GM12878 (cell line): ENCODE results near the gene LRRC52. TPM values are rescaled to one million over a fixed set of nuclear protein-coding genes. Genes with fewer than 3 reads are reported as not detected.

Experiments used
- ATAC-seq: fragments of 200-7000 bp; cut with Tn5 transposase; 3 replicates; pipeline ENCODE4 v1.9.1; 2020; ENCODE audit warnings: mild to moderate bottlenecking, moderate library complexity
- BruUV-seq: library from RNA; stranded (reverse); fragments of 400-500 nt; replicated peaks from 2 replicates; lab custom pipeline; 2021; lab: Mats Ljungman, UMichigan
- CTCF ChIA-PET: fragments of 300-600 bp; sonication (Branson Sonifier 250); formaldehyde crosslinking; extraction: SDS; loops from one replicate; lab custom pipeline; 2021; ENCODE audit warnings: inconsistent platforms; lab: Yijun Ruan, JAX
- POLR2A ChIA-PET: fragments of 350-600 bp; formaldehyde crosslinking; extraction: SDS; loops from one replicate; lab custom pipeline; 2021; ENCODE audit warnings: inconsistent platforms; lab: Charles Lee
- RAD21 ChIA-PET: fragments of 300-600 bp; sonication (Branson Sonifier 250); formaldehyde crosslinking; loops from one replicate; lab custom pipeline; 2023; ENCODE audit warnings: antibody characterized with exemption; ENCODE audit not compliant: unreplicated experiment; lab: Charles Lee
- SMC1A ChIA-PET: fragments of 300-600 bp; sonication (Branson Sonifier 250); formaldehyde crosslinking; loops from one replicate; lab custom pipeline; 2023; ENCODE audit not compliant: unreplicated experiment, uncharacterized antibody; lab: Charles Lee
- DNase-seq: peaks from one replicate; pipeline ENCODE4 v3.0.0-alpha.2; 2011; ENCODE audit warnings: low read depth, low spot score
- FAIRE-seq: peaks from 3 replicates; lab custom pipeline; 2011; peaks lifted over from hg19 to GRCh38; lab: Jason Lieb, UNC
- H2AFZ ChIP-seq: 2 replicates; pipeline ENCODE4 v1.6.0; 2011; ENCODE audit warnings: low read depth, low read length, control low read depth; ENCODE audit not compliant: control insufficient read depth
- H3K27ac ChIP-seq: 2 replicates; pipeline ENCODE4 v1.5.1; 2011; ENCODE audit warnings: control low read depth; ENCODE audit not compliant: control insufficient read depth, insufficient read depth
- H3K27me3 ChIP-seq, 2 experiments: replicated peaks in 1 of 2; 2 replicates each; pipeline versions ENCODE4 v1.6.0 to v1.6.1; 2011; ENCODE audit warnings: low read length in 1 of 2; ENCODE audit not compliant: control insufficient read depth in 2 of 2, insufficient read depth in 2 of 2
- H3K36me3 ChIP-seq, 2 experiments: 2 replicates each; pipeline ENCODE4 v1.5.1; 2011; ENCODE audit warnings: low read length in 1 of 2; ENCODE audit not compliant: control insufficient read depth in 2 of 2, insufficient read depth in 2 of 2
- H3K4me1 ChIP-seq: 2 replicates; pipeline ENCODE4 v1.6.1; 2011; ENCODE audit warnings: mild to moderate bottlenecking, low read length, moderate library complexity, mixed read lengths; ENCODE audit not compliant: control insufficient read depth, insufficient read depth
- H3K4me2 ChIP-seq: 2 replicates; pipeline ENCODE4 v1.6.0; 2011; ENCODE audit warnings: control low read depth; ENCODE audit not compliant: control insufficient read depth, insufficient read depth
- H3K4me3 ChIP-seq: fragments of 200-600 bp; sonication (generic); 2 replicates; pipeline ENCODE4 v1.5.1; 2016
- H3K79me2 ChIP-seq: 2 replicates; pipeline ENCODE4 v1.6.0; 2011; ENCODE audit warnings: low read length; ENCODE audit not compliant: control insufficient read depth, insufficient read depth
- H3K9ac ChIP-seq: 2 replicates; pipeline ENCODE4 v1.8.0; 2011; ENCODE audit warnings: low read length, control low read depth, mixed read lengths; ENCODE audit not compliant: control insufficient read depth, insufficient read depth
- H3K9me3 ChIP-seq: replicated peaks from 3 replicates; pipeline ENCODE4 v1.5.1; 2011; ENCODE audit warnings: mild to moderate bottlenecking, low read length; ENCODE audit not compliant: control insufficient read depth, insufficient read depth
- H4K20me1 ChIP-seq: 2 replicates; pipeline ENCODE4 v1.6.0; 2011; ENCODE audit not compliant: control insufficient read depth, insufficient read depth
- CBFB ChIP-seq: IDR thresholded peaks from 2 replicates; pipeline ENCODE4 v1.6.1; 2016; ENCODE audit warnings: antibody characterized with exemption, low read depth
- CHD2 ChIP-seq: IDR thresholded peaks from 2 replicates; pipeline ENCODE4 v1.6.1; 2011; ENCODE audit warnings: low read depth, low read length, improper control_type of control experiment, borderline replicate concordance
- DPF2 ChIP-seq: fragments of 450-650 bp; IDR thresholded peaks from 2 replicates; pipeline ENCODE4 v1.6.1; 2017; ENCODE audit warnings: mild to moderate bottlenecking
- E2F4 ChIP-seq: IDR thresholded peaks from 2 replicates; pipeline ENCODE4 v1.6.1; 2012; ENCODE audit warnings: low read depth, low read length, improper control_type of control experiment
- HSF1 ChIP-seq: fragments of 150-350 bp; IDR thresholded peaks from 2 replicates; pipeline ENCODE4 v1.6.1; 2014; ENCODE audit warnings: mild to moderate bottlenecking, low read depth, low read length
- IRF4 ChIP-seq: IDR thresholded peaks from 2 replicates; pipeline ENCODE4 v1.6.1; 2011; ENCODE audit warnings: low read depth, low read length
- NBN ChIP-seq: fragments of 450-650 bp; IDR thresholded peaks from 2 replicates; pipeline ENCODE4 v1.6.1; 2016
- POLR2AphosphoS2 ChIP-seq: IDR thresholded peaks from 2 replicates; pipeline ENCODE4 v1.6.1; 2011; ENCODE audit warnings: low read depth, mild to moderate bottlenecking, low read length, improper control_type of control experiment, moderate library complexity
- POLR2AphosphoS5 ChIP-seq: IDR thresholded peaks from 2 replicates; pipeline ENCODE4 v1.6.1; 2011; ENCODE audit warnings: mild to moderate bottlenecking, low read length, inconsistent platforms
- REST ChIP-seq: IDR thresholded peaks from 2 replicates; pipeline ENCODE4 v1.6.1; 2012; ENCODE audit warnings: mild to moderate bottlenecking, low read depth, low read length
- ZNF622 ChIP-seq: fragments of 450-650 bp; IDR thresholded peaks from 2 replicates; pipeline ENCODE4 v1.6.1; 2017; ENCODE audit warnings: mild to moderate bottlenecking, inconsistent platforms
- WGBS: methylation state at CpG from one replicate; pipeline ENCODE4 v1.1.6; 2016; ENCODE audit warnings: low lambda C conversion rate; ENCODE audit not compliant: insufficient replicate concordance, insufficient coverage; ENCODE audit errors: missing lambda C conversion rate; 5-methylcytosine and 5-hydroxymethylcytosine counted together
- in situ Hi-C: fragments of 300-500 bp; cut with MboI; formaldehyde crosslinking; loops from 9 replicates; pipeline ENCODE4 v1.14.3; 2018; ENCODE audit warnings: mixed read lengths
- intact Hi-C: fragments of 100-400 bp; cut with micrococcal nuclease; formaldehyde crosslinking; loops from one replicate; pipeline ENCODE4 v1.14.2; 2022; ENCODE audit not compliant: unreplicated experiment
- polyA plus RNA-seq, 11 experiments: library from polyadenylated mRNA; depleted of rRNA in 4 of 11; unstranded in 6 of 11; stranded (reverse) in 5 of 11; fragments of >200 nt; fragmentation: Nextera tagmentation in 4 of 11; fragmentation: Illumina TruSeq in 1 of 11; extraction: Ambion mirVana in 4 of 11; extraction: Trizol in 1 of 11; gene quantifications; 1 replicate in 1 of 11; 2 replicates in 10 of 11; pipeline versions ENCODE4 v1.2.1 to v1.2.3, GENCODE V29; 2011 to 2016; ENCODE audit warnings: inconsistent platforms in 2 of 11, missing spikeins in 2 of 11, low read depth in 1 of 11
- total RNA-seq, 4 experiments: library from RNA; depleted of rRNA in 3 of 4; stranded (reverse); fragments of >200 nt in 3 of 4; fragmentation: Illumina TruSeq in 1 of 4; extraction: Trizol in 1 of 4; gene quantifications; 2 replicates each; pipeline versions ENCODE4 v1.2.1 to v1.2.3, GENCODE V29; 2013 to 2021
- TF ChIP-seq, protein P1 (sequence below): fragments of 450-650 bp; IDR thresholded peaks from 2 replicates; pipeline ENCODE4 v1.6.1; 2016; ENCODE audit warnings: mild to moderate bottlenecking

LRRC52 gene
- total and polyA plus RNA-seq, 10 of the 15 experiments (the other 5 are each of a cell fraction or from before 2014, with no cell fraction given): not detected

- no peak overlapping the region for H3K27ac ChIP-seq
- SMC1A ChIA-PET: no interaction called here
- WGBS: 22% methylated on average over 7 of the region's 7 CpGs
Observed at GRCh38 chr1:165562571-165562970, 18.8 kb downstream of the LRRC52 start.

GRCh38 chr1:165563551-165563950 is 19.8 kb downstream of the LRRC52 start:
- SMC1A ChIA-PET: interaction anchor here (1.0 kb wide), 1 partner anchor 22 kb away, joined by 3 read pairs; no protein-coding TSS in a partner anchor
- POLR2A ChIA-PET: no interaction called here
- FAIRE-seq (no peak), ATAC-seq (no peak), DNase-seq (no peak)
- CTCF ChIA-PET: no interaction called here
- no peak overlapping the region for H3K9ac ChIP-seq
- no peak overlapping the region for H3K4me2 ChIP-seq
- no peak overlapping the region for H2AFZ ChIP-seq
- intact Hi-C loops (no loop called here), in situ Hi-C loops (no loop called here)
- H3K36me3 ChIP-seq: no peaks in the 10 kb centered on the region
- no TSS peak for BruUV-seq
- H3K4me3 ChIP-seq: no peak overlapping the region
- 38% methylated on average over 15 of the region's 15 CpGs for WGBS
- no peak overlapping the region for H3K27ac ChIP-seq
- no peaks in the 10 kb centered on the region for H3K4me1 ChIP-seq
- H4K20me1 ChIP-seq: no peaks in the 10 kb centered on the region; the same call in 1 of the 2 replicates
- RAD21 ChIA-PET: no interaction called here
- H3K9me3 ChIP-seq: no peaks in the 10 kb centered on the region
- H3K27me3 ChIP-seq: peaks cover 3 to 6% of the 10 kb centered on the region in 2 experiments
- no peaks in the 10 kb centered on the region for H3K79me2 ChIP-seq
- TF ChIP-seq E2F4: no peak
- TF ChIP-seq CHD2: no peak
- TF ChIP-seq CBFB: no peak
- TF ChIP-seq IRF4: no peak
- no peak for TF ChIP-seq POLR2AphosphoS5
- TF ChIP-seq DPF2: no peak
- no peak for TF ChIP-seq HSF1
- no peak for TF ChIP-seq REST
- no peak for TF ChIP-seq POLR2AphosphoS2
- TF ChIP-seq, protein P1, sequence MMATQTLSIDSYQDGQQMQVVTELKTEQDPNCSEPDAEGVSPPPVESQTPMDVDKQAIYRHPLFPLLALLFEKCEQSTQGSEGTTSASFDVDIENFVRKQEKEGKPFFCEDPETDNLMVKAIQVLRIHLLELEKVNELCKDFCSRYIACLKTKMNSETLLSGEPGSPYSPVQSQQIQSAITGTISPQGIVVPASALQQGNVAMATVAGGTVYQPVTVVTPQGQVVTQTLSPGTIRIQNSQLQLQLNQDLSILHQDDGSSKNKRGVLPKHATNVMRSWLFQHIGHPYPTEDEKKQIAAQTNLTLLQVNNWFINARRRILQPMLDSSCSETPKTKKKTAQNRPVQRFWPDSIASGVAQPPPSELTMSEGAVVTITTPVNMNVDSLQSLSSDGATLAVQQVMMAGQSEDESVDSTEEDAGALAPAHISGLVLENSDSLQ: no peak
- no peak for TF ChIP-seq ZNF622

More at GRCh38 chr1:165562571-165562970, 18.8 kb downstream of the LRRC52 start:
- ChIA-PET POLR2A (no interaction called here), CTCF (no interaction called here), RAD21 (no interaction called here)
- BruUV-seq: no TSS peak
- intact Hi-C loops: no loop called here
- Histone ChIP-seq H4K20me1 (no peaks in the 10 kb centered on the region; the same call in 1 of the 2 replicates), H3K4me2 (no peak overlapping the region), H3K4me1 (no peaks in the 10 kb centered on the region), H3K9me3 (no peaks in the 10 kb centered on the region), H3K27me3 (peaks cover 3 to 6% of the 10 kb centered on the region in 2 experiments), H2AFZ (no peak overlapping the region), H3K79me2 (no peaks in the 10 kb centered on the region), H3K4me3 (no peak overlapping the region), H3K36me3 (no peaks in the 10 kb centered on the region), H3K9ac (no peak overlapping the region)
- no peak for TF ChIP-seq NBN
- no peak for DNase-seq
- in situ Hi-C loops: no loop called here
- no peak for ATAC-seq
- FAIRE-seq: no peak
